ENCODE results near the gene ISLR2.

- TF ChIP-seq CTCF (IDR thresholded peaks at IDR 0.05) (no peak), POLR2A (IDR thresholded peaks at IDR 0.05) (no peak)
Measured at GRCh38 chr15:74168711-74169126, 38.3 kb downstream of the ISLR2 start.

All from vagina (tissue), 2 donors.